K562 (cell line): Measurements from ENCODE around the gene NYNRIN. TPM values are rescaled to one million over a fixed set of nuclear protein-coding genes. Genes with fewer than 3 reads are reported as not detected.
A peak's percentile ranks its signal among the peaks of the same experiment; 100 is the strongest.

Experiments
- CHD1 ChIP-seq: fragments of 200-600 bp; sonication (generic); IDR thresholded peaks from one replicate; pipeline ENCODE4 v1.6.1; 2012; ENCODE audit warnings: mild to moderate bottlenecking, moderate library complexity, low read length, inconsistent platforms
- CHD7 ChIP-seq: fragments of 200-600 bp; sonication (generic); IDR thresholded peaks from one replicate; pipeline ENCODE4 v1.6.1; 2012; ENCODE audit warnings: mild to moderate bottlenecking, low read depth, low read length, inconsistent platforms
- CSDE1 ChIP-seq, 2 experiments: fragments of 450-650 bp; IDR thresholded peaks; 2 replicates each; pipeline ENCODE4 v1.6.1; 2016; ENCODE audit warnings: mild to moderate bottlenecking in 1 of 2
- ETS1 ChIP-seq: conservative IDR thresholded peaks from 2 replicates; pipeline ENCODE4 v1.6.1; 2011; ENCODE audit warnings: low read depth, mild to moderate bottlenecking, low read length; ENCODE audit not compliant: control insufficient read depth
- FOXP1 ChIP-seq: sonication (generic); formaldehyde crosslinking; IDR thresholded peaks from 2 replicates; pipeline ENCODE4 v1.8.0; 2022; ENCODE audit warnings: mild to moderate bottlenecking, missing genetic modification reagents
- ID3 ChIP-seq, 2 experiments: fragments of 250-450 bp in 1 of 2; fragments of 450-650 bp in 1 of 2; sonication (Bioruptor Pico) in 1 of 2; IDR thresholded peaks; 2 replicates each; pipeline versions ENCODE4 v1.6.1 to v1.8.0; 2016 to 2021; ENCODE audit warnings: mild to moderate bottlenecking in 2 of 2, moderate library complexity in 2 of 2, missing compliant biosample characterization in 1 of 2, missing genetic modification characterization in 1 of 2
- MTA1 ChIP-seq: fragments of 450-650 bp; IDR thresholded peaks from 2 replicates; pipeline ENCODE4 v1.6.1; 2017; ENCODE audit warnings: borderline replicate concordance
- SAFB2 ChIP-seq: fragments of 200-400 bp; formaldehyde crosslinking; IDR thresholded peaks from 2 replicates; pipeline ENCODE4 v1.6.1; 2018; ENCODE audit warnings: borderline replicate concordance, low read length, low read depth, moderate library complexity; ENCODE audit not compliant: severe bottlenecking
- TEAD1 ChIP-seq, 2 experiments: fragments of 450-650 bp in 1 of 2; sonication (generic) in 1 of 2; formaldehyde crosslinking; IDR thresholded peaks; 2 replicates each; pipeline versions ENCODE4 v1.4.0 to v1.8.0; 2020 to 2022; ENCODE audit warnings: mild to moderate bottlenecking in 2 of 2, missing genetic modification reagents in 1 of 2
- polyA plus RNA-seq, 8 experiments: library from polyadenylated mRNA; depleted of rRNA in 4 of 8; stranded (reverse) in 5 of 8; unstranded in 3 of 8; fragments of >200 nt; fragmentation: Nextera tagmentation in 2 of 8; fragmentation: Illumina TruSeq in 1 of 8; extraction: Ambion mirVana in 2 of 8; extraction: Trizol in 1 of 8; gene quantifications; 2 replicates each; pipeline versions ENCODE4 v1.2.1 to v1.2.3, GENCODE V29; 2011 to 2014; ENCODE audit warnings: inconsistent platforms in 1 of 8, missing spikeins in 1 of 8
- total RNA-seq, 7 experiments: library from RNA; depleted of rRNA in 6 of 7; stranded (reverse); fragments of >200 nt in 6 of 7; fragmentation: Illumina TruSeq in 2 of 7; extraction: Trizol in 2 of 7; gene quantifications; 2 replicates each; pipeline versions ENCODE4 v1.2.1 to v1.2.3, GENCODE V29; 2011 to 2021; ENCODE audit warnings: low replicate concordance in 1 of 7
- TF ChIP-seq, protein P1 (sequence below): sonication (generic); IDR thresholded peaks from 2 replicates; pipeline ENCODE4 v1.6.1; 2016

Gene NYNRIN
- total and polyA plus RNA-seq, 9 of the 15 experiments (the other 6 are each of a cell fraction or from before 2014, with no cell fraction given): 0.04 to 1.2 (median 0.28) TPM

- TF ChIP-seq CHD7 (no peak), ETS1 (no peak; the same call in 1 of the 2 replicates), ID3 (CRISPR knock-in tag; IDR thresholded peaks at IDR 0.05) (no peak), ID3 (tag; IDR thresholded peaks at IDR 0.05) (no peak), CSDE1 (IDR thresholded peaks at IDR 0.05) (no peak), SAFB2 (no peak), TEAD1 (CRISPR knock-in tag; IDR thresholded peaks at IDR 0.05) (peak in 1 of 2 experiments; percentile 38; a peak in 1 of 4 replicates), MTA1 (peak; percentile 83), CHD1 (peak; percentile 65), FOXP1 (CRISPR knock-in tag) (no peak; the same call in 1 of the 2 replicates)
- TF ChIP-seq, protein P1, sequence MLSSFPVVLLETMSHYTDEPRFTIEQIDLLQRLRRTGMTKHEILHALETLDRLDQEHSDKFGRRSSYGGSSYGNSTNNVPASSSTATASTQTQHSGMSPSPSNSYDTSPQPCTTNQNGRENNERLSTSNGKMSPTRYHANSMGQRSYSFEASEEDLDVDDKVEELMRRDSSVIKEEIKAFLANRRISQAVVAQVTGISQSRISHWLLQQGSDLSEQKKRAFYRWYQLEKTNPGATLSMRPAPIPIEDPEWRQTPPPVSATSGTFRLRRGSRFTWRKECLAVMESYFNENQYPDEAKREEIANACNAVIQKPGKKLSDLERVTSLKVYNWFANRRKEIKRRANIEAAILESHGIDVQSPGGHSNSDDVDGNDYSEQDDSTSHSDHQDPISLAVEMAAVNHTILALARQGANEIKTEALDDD: 0 out of 2 replicates have a peak, but pooled peaks have one; percentile 18
These were observed 43.6 kb downstream of the NYNRIN start, which contains the start of gene SDR39U1 (continued) for GRCh38 chr14:24442240-24443052.
